Subcutaneous adipose tissue (tissue), 4 donors: ENCODE data around the gene METTL25B. TPM values are rescaled to one million over a fixed set of nuclear protein-coding genes. Genes with fewer than 3 reads are reported as not detected.

Experiments used
- CTCF ChIP-seq: fragments of 450-650 bp; IDR thresholded peaks from one replicate; pipeline ENCODE4 v1.5.1; 2016; ENCODE audit warnings: low read depth, mild to moderate bottlenecking, control low read depth, antibody characterized with exemption, moderate library complexity
- total RNA-seq, 4 donors: library from RNA; depleted of rRNA; stranded (reverse); fragments of >200 nt; gene quantifications; one replicate each; pipeline ENCODE4 v1.1.0, GENCODE V29; 2016

Gene METTL25B
- total RNA-seq, 4 donors from 2014 or later, result 20.5 to 29.2 (median 23.0) TPM

- no peak for TF ChIP-seq CTCF
Observed at GRCh38 chr1:156703741-156704140, 24.5 kb upstream of the METTL25B start.

- no peak for TF ChIP-seq CTCF
Observed at GRCh38 chr1:156704166-156704711, 24.0 kb upstream of the METTL25B start.

GRCh38 chr1:156704930-156705320 lies 23.3 kb upstream of the METTL25B start:
- no peak for TF ChIP-seq CTCF

- TF ChIP-seq CTCF, result no peak
Observed at GRCh38 chr1:156705321-156705917, 22.9 kb upstream of the METTL25B start, which contains the start of gene CRABP2. TSS of gene CRABP2 (minus strand) at chr1:156705583. CDS start at chr1:156705446, 137 bp downstream.

- no peak for TF ChIP-seq CTCF
Observed at GRCh38 chr1:156705918-156706656, 22.2 kb upstream of the METTL25B start.

GRCh38 chr1:156706657-156707416 lies 21.4 kb upstream of the METTL25B start:
- no peak for TF ChIP-seq CTCF
